ENCODE results near the gene DRD1.

DNA sequence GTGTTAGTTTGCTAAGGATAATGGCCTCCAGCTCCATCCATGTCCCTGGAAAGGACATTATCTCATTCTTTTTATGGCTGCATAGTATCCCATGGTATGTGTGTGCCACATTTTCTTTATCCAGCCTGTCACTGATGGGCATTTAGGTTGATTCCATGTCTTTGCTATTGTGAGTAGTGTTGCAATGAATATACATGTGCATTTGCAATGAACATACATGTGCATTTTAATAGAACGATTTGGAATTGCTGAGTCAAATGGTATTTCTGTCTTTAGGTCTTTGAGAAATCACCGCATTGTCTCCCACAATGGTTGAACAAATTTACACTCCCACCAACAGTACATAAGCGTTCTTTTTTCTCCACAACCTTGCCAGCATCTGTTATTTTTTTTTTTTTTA, 37.7 kb downstream of the DRD1 start:
- TF ChIP-seq, protein P1, sequence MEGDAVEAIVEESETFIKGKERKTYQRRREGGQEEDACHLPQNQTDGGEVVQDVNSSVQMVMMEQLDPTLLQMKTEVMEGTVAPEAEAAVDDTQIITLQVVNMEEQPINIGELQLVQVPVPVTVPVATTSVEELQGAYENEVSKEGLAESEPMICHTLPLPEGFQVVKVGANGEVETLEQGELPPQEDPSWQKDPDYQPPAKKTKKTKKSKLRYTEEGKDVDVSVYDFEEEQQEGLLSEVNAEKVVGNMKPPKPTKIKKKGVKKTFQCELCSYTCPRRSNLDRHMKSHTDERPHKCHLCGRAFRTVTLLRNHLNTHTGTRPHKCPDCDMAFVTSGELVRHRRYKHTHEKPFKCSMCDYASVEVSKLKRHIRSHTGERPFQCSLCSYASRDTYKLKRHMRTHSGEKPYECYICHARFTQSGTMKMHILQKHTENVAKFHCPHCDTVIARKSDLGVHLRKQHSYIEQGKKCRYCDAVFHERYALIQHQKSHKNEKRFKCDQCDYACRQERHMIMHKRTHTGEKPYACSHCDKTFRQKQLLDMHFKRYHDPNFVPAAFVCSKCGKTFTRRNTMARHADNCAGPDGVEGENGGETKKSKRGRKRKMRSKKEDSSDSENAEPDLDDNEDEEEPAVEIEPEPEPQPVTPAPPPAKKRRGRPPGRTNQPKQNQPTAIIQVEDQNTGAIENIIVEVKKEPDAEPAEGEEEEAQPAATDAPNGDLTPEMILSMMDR (IDR thresholded peaks at IDR 0.05; ENCODE audit: insufficient read depth, low read length, poor library complexity, severe bottlenecking): no peak
- TF ChIP-seq EZH2phosphoT487 (conservative IDR thresholded peaks at IDR 0.05; ENCODE audit: low read length): no peak
